K562 (cell line): Measurements from ENCODE around the gene HEXIM1. TPM values are rescaled to one million over a fixed set of nuclear protein-coding genes. Genes with fewer than 3 reads are reported as not detected.

Experiments used
- ARHGAP35 ChIP-seq: fragments of 450-650 bp; IDR thresholded peaks from 2 replicates; pipeline ENCODE4 v1.6.1; 2018; ENCODE audit not compliant: partially characterized antibody
- FOSL1 ChIP-seq: fragments of 200-800 bp; sonication (Bioruptor generic); conservative IDR thresholded peaks from 2 replicates; pipeline ENCODE4 v1.6.1; 2016; ENCODE audit warnings: missing genetic modification characterization, missing compliant biosample characterization
- MAFG ChIP-seq: fragments of 450-650 bp; conservative IDR thresholded peaks from 2 replicates; pipeline ENCODE4 v1.6.1; 2016; ENCODE audit warnings: missing genetic modification characterization, missing compliant biosample characterization
- MCM7 ChIP-seq, 2 experiments: fragments of 450-650 bp; IDR thresholded peaks; 2 replicates each; pipeline ENCODE4 v1.6.1; 2016 to 2018
- MTA1 ChIP-seq: fragments of 450-650 bp; IDR thresholded peaks from 2 replicates; pipeline ENCODE4 v1.6.1; 2017; ENCODE audit warnings: borderline replicate concordance
- MYNN ChIP-seq, 2 experiments: sonication (generic); formaldehyde crosslinking in 1 of 2; IDR thresholded peaks; 2 replicates each; pipeline versions ENCODE4 v1.5.0 to v1.6.1; 2016 to 2020; ENCODE audit warnings: antibody characterized with exemption in 1 of 2, missing genetic modification reagents in 1 of 2
- NCOA2 ChIP-seq, 2 experiments: fragments of 450-650 bp; IDR thresholded peaks; 2 replicates each; pipeline ENCODE4 v1.6.1; 2018; ENCODE audit warnings: mild to moderate bottlenecking in 2 of 2, moderate library complexity in 1 of 2; ENCODE audit not compliant: partially characterized antibody in 2 of 2
- NCOA4 ChIP-seq: fragments of 450-650 bp; IDR thresholded peaks from 2 replicates; pipeline ENCODE4 v1.6.1; 2018; ENCODE audit warnings: mild to moderate bottlenecking; ENCODE audit not compliant: partially characterized antibody
- NUFIP1 ChIP-seq: fragments of 450-650 bp; IDR thresholded peaks from 2 replicates; pipeline ENCODE4 v1.6.1; 2018; ENCODE audit not compliant: partially characterized antibody
- RB1 ChIP-seq: fragments of 450-650 bp; IDR thresholded peaks from 2 replicates; pipeline ENCODE4 v1.6.1; 2017; ENCODE audit warnings: low read depth, mild to moderate bottlenecking
- RFX1 ChIP-seq: fragments of 450-650 bp; IDR thresholded peaks from 2 replicates; pipeline ENCODE4 v1.6.1; 2016; ENCODE audit warnings: mild to moderate bottlenecking, moderate library complexity
- SOX6 ChIP-seq: fragments of 450-650 bp; IDR thresholded peaks from 2 replicates; pipeline ENCODE4 v1.6.1; 2014; ENCODE audit warnings: mild to moderate bottlenecking
- polyA plus RNA-seq, 8 experiments: library from polyadenylated mRNA; depleted of rRNA in 4 of 8; stranded (reverse) in 5 of 8; unstranded in 3 of 8; fragments of >200 nt; fragmentation: Nextera tagmentation in 2 of 8; fragmentation: Illumina TruSeq in 1 of 8; extraction: Ambion mirVana in 2 of 8; extraction: Trizol in 1 of 8; gene quantifications; 2 replicates each; pipeline versions ENCODE4 v1.2.1 to v1.2.3, GENCODE V29; 2011 to 2014; ENCODE audit warnings: inconsistent platforms in 1 of 8, missing spikeins in 1 of 8
- total RNA-seq, 7 experiments: library from RNA; depleted of rRNA in 6 of 7; stranded (reverse); fragments of >200 nt in 6 of 7; fragmentation: Illumina TruSeq in 2 of 7; extraction: Trizol in 2 of 7; gene quantifications; 2 replicates each; pipeline versions ENCODE4 v1.2.1 to v1.2.3, GENCODE V29; 2011 to 2021; ENCODE audit warnings: low replicate concordance in 1 of 7
- TF ChIP-seq, protein P1 (sequence below): fragments of 250-450 bp; sonication (Bioruptor Pico); IDR thresholded peaks from 2 replicates; pipeline ENCODE4 v1.5.0; 2021
- TF ChIP-seq, protein P2 (sequence below): fragments of 450-650 bp; IDR thresholded peaks from 2 replicates; pipeline ENCODE4 v1.6.1; 2016; ENCODE audit warnings: borderline replicate concordance
- TF ChIP-seq, protein P3 (sequence below): fragments of 450-650 bp; conservative IDR thresholded peaks from 2 replicates; pipeline ENCODE4 v1.6.1; 2016; ENCODE audit warnings: missing genetic modification characterization, low read depth, mild to moderate bottlenecking, missing compliant biosample characterization, moderate library complexity
- TF ChIP-seq, protein P4 (sequence below): sonication (generic); formaldehyde crosslinking; IDR thresholded peaks from 2 replicates; pipeline ENCODE4 v1.9.0; 2022; ENCODE audit warnings: mild to moderate bottlenecking, missing genetic modification reagents
- TF ChIP-seq, protein P5 (sequence below): fragments of 450-650 bp; IDR thresholded peaks from 2 replicates; pipeline ENCODE4 v1.6.1; 2018; ENCODE audit not compliant: partially characterized antibody
- TF ChIP-seq, protein P6 (sequence below): fragments of 450-650 bp; formaldehyde crosslinking; IDR thresholded peaks from 2 replicates; pipeline ENCODE4 v1.4.0; 2020; ENCODE audit warnings: mild to moderate bottlenecking, moderate library complexity

HEXIM1 gene
- total and polyA plus RNA-seq, 9 of the 15 experiments (the other 6 are each of a cell fraction or from before 2014, with no cell fraction given) = 1.4 to 28.3 (median 9.1) TPM

DNA sequence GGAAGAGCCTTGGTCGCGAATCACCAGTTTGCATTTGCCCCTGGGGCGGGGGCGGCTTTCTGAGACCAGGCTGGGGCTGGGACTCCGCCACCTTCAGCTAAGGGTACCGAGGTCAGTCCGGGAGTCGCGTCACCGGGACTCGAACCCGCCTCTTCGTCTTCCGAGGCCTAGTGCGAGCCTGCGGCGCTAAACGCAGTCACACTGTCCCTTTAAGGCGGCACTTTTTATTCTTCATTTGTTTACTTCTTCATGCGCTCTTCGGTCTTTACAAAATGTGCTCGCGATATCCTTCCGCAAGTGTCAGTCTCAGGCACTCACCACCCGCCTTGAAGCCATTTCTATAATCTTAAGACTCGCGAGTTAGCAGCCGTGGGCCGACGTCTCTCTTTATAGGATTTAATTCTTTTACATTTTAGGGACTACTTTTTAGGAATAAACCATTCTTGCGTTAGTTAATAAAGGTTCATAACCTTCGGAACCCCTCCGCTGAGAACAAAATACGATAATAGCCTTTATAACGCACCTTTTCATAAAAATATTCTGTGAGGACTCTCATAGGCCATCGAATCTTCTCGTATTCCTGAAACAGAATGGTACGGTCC lies 593 bp upstream of the HEXIM1 start (continued):
- TF ChIP-seq MCM7 (IDR thresholded peaks at IDR 0.05) = no peak
- peak; percentile 93 for TF ChIP-seq NUFIP1
- no peak for TF ChIP-seq MYNN (IDR thresholded peaks at IDR 0.05)
- no peak for TF ChIP-seq MYNN (CRISPR knock-in tag; IDR thresholded peaks at IDR 0.05)
- TF ChIP-seq, protein P1, sequence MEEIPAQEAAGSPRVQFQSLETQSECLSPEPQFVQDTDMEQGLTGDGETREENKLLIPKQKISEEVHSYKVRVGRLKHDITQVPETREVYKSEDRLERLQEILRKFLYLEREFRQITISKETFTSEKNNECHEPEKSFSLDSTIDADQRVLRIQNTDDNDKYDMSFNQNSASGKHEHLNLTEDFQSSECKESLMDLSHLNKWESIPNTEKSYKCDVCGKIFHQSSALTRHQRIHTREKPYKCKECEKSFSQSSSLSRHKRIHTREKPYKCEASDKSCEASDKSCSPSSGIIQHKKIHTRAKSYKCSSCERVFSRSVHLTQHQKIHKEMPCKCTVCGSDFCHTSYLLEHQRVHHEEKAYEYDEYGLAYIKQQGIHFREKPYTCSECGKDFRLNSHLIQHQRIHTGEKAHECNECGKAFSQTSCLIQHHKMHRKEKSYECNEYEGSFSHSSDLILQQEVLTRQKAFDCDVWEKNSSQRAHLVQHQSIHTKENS (CRISPR knock-in tag) = no peak
- peak; percentile 27; the same call in 1 of the 2 replicates for TF ChIP-seq MTA1
- no peak for TF ChIP-seq ARHGAP35
- TF ChIP-seq, protein P2, sequence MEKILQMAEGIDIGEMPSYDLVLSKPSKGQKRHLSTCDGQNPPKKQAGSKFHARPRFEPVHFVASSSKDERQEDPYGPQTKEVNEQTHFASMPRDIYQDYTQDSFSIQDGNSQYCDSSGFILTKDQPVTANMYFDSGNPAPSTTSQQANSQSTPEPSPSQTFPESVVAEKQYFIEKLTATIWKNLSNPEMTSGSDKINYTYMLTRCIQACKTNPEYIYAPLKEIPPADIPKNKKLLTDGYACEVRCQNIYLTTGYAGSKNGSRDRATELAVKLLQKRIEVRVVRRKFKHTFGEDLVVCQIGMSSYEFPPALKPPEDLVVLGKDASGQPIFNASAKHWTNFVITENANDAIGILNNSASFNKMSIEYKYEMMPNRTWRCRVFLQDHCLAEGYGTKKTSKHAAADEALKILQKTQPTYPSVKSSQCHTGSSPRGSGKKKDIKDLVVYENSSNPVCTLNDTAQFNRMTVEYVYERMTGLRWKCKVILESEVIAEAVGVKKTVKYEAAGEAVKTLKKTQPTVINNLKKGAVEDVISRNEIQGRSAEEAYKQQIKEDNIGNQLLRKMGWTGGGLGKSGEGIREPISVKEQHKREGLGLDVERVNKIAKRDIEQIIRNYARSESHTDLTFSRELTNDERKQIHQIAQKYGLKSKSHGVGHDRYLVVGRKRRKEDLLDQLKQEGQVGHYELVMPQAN = peak; percentile 52; the same call in 1 of the 2 replicates
- TF ChIP-seq, protein P3, sequence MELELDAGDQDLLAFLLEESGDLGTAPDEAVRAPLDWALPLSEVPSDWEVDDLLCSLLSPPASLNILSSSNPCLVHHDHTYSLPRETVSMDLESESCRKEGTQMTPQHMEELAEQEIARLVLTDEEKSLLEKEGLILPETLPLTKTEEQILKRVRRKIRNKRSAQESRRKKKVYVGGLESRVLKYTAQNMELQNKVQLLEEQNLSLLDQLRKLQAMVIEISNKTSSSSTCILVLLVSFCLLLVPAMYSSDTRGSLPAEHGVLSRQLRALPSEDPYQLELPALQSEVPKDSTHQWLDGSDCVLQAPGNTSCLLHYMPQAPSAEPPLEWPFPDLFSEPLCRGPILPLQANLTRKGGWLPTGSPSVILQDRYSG (tag) = no peak
- TF ChIP-seq FOSL1 (tag) = 0 out of 2 replicates have a peak, but pooled peaks have one; percentile 10
- no peak for TF ChIP-seq RFX1
- TF ChIP-seq NCOA4 = no peak
- TF ChIP-seq RB1 = 0 out of 2 replicates have a peak, but pooled peaks have one; percentile 51
- peak; percentile 70 for TF ChIP-seq SOX6
- TF ChIP-seq, protein P4, sequence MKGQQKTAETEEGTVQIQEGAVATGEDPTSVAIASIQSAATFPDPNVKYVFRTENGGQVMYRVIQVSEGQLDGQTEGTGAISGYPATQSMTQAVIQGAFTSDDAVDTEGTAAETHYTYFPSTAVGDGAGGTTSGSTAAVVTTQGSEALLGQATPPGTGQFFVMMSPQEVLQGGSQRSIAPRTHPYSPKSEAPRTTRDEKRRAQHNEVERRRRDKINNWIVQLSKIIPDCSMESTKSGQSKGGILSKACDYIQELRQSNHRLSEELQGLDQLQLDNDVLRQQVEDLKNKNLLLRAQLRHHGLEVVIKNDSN (CRISPR knock-in tag) = no peak
- TF ChIP-seq NCOA2 (IDR thresholded peaks at IDR 0.05; ENCODE audit: partially characterized antibody in 2 of 2) = no peak
- TF ChIP-seq, protein P5, sequence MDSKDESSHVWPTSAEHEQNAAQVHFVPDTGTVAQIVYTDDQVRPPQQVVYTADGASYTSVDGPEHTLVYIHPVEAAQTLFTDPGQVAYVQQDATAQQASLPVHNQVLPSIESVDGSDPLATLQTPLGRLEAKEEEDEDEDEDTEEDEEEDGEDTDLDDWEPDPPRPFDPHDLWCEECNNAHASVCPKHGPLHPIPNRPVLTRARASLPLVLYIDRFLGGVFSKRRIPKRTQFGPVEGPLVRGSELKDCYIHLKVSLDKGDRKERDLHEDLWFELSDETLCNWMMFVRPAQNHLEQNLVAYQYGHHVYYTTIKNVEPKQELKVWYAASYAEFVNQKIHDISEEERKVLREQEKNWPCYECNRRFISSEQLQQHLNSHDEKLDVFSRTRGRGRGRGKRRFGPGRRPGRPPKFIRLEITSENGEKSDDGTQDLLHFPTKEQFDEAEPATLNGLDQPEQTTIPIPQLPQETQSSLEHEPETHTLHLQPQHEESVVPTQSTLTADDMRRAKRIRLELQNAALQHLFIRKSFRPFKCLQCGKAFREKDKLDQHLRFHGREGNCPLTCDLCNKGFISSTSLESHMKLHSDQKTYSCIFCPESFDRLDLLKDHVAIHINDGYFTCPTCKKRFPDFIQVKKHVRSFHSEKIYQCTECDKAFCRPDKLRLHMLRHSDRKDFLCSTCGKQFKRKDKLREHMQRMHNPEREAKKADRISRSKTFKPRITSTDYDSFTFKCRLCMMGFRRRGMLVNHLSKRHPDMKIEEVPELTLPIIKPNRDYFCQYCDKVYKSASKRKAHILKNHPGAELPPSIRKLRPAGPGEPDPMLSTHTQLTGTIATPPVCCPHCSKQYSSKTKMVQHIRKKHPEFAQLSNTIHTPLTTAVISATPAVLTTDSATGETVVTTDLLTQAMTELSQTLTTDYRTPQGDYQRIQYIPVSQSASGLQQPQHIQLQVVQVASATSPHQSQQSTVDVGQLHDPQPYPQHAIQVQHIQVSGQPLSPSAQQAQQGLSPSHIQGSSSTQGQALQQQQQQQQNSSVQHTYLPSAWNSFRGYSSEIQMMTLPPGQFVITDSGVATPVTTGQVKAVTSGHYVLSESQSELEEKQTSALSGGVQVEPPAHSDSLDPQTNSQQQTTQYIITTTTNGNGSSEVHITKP = peak; percentile 100
- TF ChIP-seq, protein P6, sequence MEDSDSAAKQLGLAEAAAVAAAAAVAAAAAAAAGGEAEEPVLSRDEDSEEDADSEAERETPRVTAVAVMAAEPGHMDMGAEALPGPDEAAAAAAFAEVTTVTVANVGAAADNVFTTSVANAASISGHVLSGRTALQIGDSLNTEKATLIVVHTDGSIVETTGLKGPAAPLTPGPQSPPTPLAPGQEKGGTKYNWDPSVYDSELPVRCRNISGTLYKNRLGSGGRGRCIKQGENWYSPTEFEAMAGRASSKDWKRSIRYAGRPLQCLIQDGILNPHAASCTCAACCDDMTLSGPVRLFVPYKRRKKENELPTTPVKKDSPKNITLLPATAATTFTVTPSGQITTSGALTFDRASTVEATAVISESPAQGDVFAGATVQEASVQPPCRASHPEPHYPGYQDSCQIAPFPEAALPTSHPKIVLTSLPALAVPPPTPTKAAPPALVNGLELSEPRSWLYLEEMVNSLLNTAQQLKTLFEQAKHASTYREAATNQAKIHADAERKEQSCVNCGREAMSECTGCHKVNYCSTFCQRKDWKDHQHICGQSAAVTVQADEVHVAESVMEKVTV (CRISPR knock-in tag) = peak; percentile 63
- TF ChIP-seq MAFG (tag) = no peak
